ENCODE measurements around the gene JAK1. TPM values are rescaled to one million over a fixed set of nuclear protein-coding genes. Genes with fewer than 3 reads are reported as not detected.

The JAK1 gene
- total and polyA plus RNA-seq, 10 donors, result 46.6 to 270 (median 205) TPM

- no peak overlapping the region for H3K4me3 ChIP-seq
- H3K36me3 ChIP-seq, result no peaks in the 10 kb centered on the region
- 15 to 41% (median 35%) methylated on average over 4 of the region's 4 CpGs for WGBS, 5 donors
- DNase-seq, result no peak
- no peaks in the 10 kb centered on the region for H3K27me3 ChIP-seq (replicated peaks in 1 of 7)
- H3K27ac ChIP-seq, result peak overlapping the region in 7 of 8 donors; percentile 40 to 72 (median 63)
- H3K9me3 ChIP-seq, result no peaks in the 10 kb centered on the region
- TF ChIP-seq POLR2AphosphoS5 (IDR thresholded peaks at IDR 0.05) (peak in 2 of 3 donors; percentile 21 to 74), CTCF (IDR thresholded peaks at IDR 0.05 in 8 of 11, conservative IDR thresholded peaks at IDR 0.05 in 3 of 11) (no peak)
- intact Hi-C loops (cut with DNase I; ENCODE audit: low total_unique reads), result no loop called here
- H3K4me1 ChIP-seq, result peaks cover 59 to 98% (median 87%) of the 10 kb centered on the region in 6 donors
Measured at GRCh38 chr1:64898107-64898861, 68.1 kb downstream of the JAK1 start.

DNA sequence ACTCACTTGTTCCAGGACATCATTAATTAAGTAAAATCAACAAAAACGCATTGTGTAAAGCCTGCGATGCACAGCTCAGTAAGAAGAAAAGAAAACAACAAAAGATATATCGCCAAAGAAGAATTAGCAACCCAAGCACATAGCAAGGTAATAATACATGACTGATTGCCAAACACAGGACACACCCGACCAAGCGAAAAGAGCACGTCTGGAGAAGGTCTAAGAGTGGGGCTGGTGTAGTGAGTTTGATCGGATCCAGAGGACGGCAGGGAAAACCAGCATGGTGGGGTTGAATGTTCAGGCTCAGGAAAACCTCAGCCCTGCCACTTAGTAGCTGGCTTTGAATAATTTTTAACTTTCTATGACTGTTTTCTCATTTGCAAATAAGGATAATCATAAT, 69.8 kb downstream of the JAK1 start:
- no peaks in the 10 kb centered on the region for H3K9me3 ChIP-seq
- no peaks in the 10 kb centered on the region for H3K36me3 ChIP-seq
- no peak overlapping the region for H3K4me3 ChIP-seq
- TF ChIP-seq CTCF (IDR thresholded peaks at IDR 0.05 in 8 of 11, conservative IDR thresholded peaks at IDR 0.05 in 3 of 11) (no peak), POLR2AphosphoS5 (IDR thresholded peaks at IDR 0.05) (no peak), POLR2A (IDR thresholded peaks at IDR 0.05) (no peak)
- DNase-seq, result no peak
- intact Hi-C loops (cut with DNase I; ENCODE audit: low total_unique reads), result no loop called here
- H3K27me3 ChIP-seq (replicated peaks in 1 of 7), result no peaks in the 10 kb centered on the region
- peaks cover 69 to 98% (median 94%) of the 10 kb centered on the region in 6 donors for H3K4me1 ChIP-seq
- H3K27ac ChIP-seq, result peak overlapping the region in 2 of 8 donors; percentile 7 to 53
- 76 to 84% (median 83%) methylated on average over 8 of the region's 8 CpGs for WGBS, 5 donors

GRCh38 chr1:64895500-64895899, 70.8 kb downstream of the JAK1 start:
- no peak for DNase-seq
- no peaks in the 10 kb centered on the region for H3K27me3 ChIP-seq (replicated peaks in 1 of 7)
- H3K4me1 ChIP-seq, result peaks cover 80 to 98% (median 94%) of the 10 kb centered on the region in 6 donors
- 40 to 55% (median 45%) methylated on average over 2 of the region's 2 CpGs for WGBS, 5 donors
- TF ChIP-seq POLR2A (IDR thresholded peaks at IDR 0.05) (no peak), POLR2AphosphoS5 (IDR thresholded peaks at IDR 0.05) (no peak), CTCF (IDR thresholded peaks at IDR 0.05 in 8 of 11, conservative IDR thresholded peaks at IDR 0.05 in 3 of 11) (no peak)
- H3K36me3 ChIP-seq, result no peaks in the 10 kb centered on the region
- peak overlapping the region in 2 of 8 donors; percentile 25 to 53 for H3K27ac ChIP-seq
- H3K9me3 ChIP-seq, result no peaks in the 10 kb centered on the region
- intact Hi-C loops (cut with DNase I; ENCODE audit: low total_unique reads), result no loop called here
- H3K4me3 ChIP-seq, result no peak overlapping the region

- 88 to 94% (median 91%) methylated on average over 16 of the region's 16 CpGs for WGBS, 5 donors
- no peak for DNase-seq
- intact Hi-C loops (cut with DNase I; ENCODE audit: low total_unique reads), result no loop called here
- no peaks in the 10 kb centered on the region for H3K9me3 ChIP-seq
- no peaks in the 10 kb centered on the region for H3K36me3 ChIP-seq
- no peak overlapping the region for H3K4me3 ChIP-seq
- peak overlapping the region in 2 of 8 donors; percentile 25 to 53 for H3K27ac ChIP-seq
- no peak for TF ChIP-seq POLR2A (IDR thresholded peaks at IDR 0.05)
- H3K27me3 ChIP-seq (replicated peaks in 1 of 7), result no peaks in the 10 kb centered on the region
- H3K4me1 ChIP-seq, result peaks cover 80 to 98% (median 97%) of the 10 kb centered on the region in 6 donors
Measured at GRCh38 chr1:64894438-64895196, 71.7 kb downstream of the JAK1 start.

All from spleen (tissue), 11 donors.